SU-DHL-6 (cell line): ENCODE data around the gene GCNA.

Experiments used
- EZH2phosphoT487 ChIP-seq: fragments of 200-600 bp; sonication (generic), shearing (Covaris generic); conservative IDR thresholded peaks from 2 replicates; pipeline ENCODE4 v1.6.1; 2018; ENCODE audit warnings: mild to moderate bottlenecking, antibody characterized with exemption, low read length, moderate library complexity, mixed read lengths
- TF ChIP-seq, protein P1 (sequence below): fragments of 200-600 bp; sonication (generic); IDR thresholded peaks from one replicate; pipeline ENCODE4 v1.5.1; 2017; ENCODE audit warnings: antibody characterized with exemption, mild to moderate bottlenecking, low read length, moderate library complexity; ENCODE audit not compliant: insufficient read depth, poor library complexity, severe bottlenecking

DNA sequence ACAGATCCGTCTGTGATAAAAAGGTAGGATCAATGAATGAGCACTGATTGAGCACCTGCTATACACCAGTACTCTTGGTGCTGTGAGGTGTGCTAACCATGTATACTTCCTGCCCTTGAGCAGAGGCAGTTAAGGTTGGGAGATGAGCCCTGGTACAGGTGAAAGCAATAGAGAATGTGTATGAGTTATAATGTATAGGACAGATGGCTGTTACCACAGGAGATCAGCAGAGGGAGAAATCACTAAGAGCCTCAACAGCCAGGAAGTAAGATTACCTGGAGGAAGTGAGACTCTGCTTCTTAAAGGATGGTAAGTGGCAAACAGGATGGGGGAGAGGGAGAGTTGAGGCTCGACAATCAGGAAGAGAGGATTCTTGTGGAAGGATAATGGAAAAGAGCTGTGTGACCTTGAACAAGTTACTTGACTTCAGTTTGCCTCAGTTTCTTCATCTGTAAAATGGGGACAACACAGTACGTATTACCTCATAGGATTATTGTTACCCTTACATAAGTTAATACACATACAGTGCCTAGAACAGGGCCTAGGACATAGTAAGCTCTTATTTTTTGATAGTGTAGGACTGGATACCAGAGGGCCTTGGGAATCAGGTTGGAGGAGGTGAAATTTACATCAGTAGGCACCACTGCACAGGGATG, 31.0 kb downstream of the GCNA start:
- TF ChIP-seq, protein P1, sequence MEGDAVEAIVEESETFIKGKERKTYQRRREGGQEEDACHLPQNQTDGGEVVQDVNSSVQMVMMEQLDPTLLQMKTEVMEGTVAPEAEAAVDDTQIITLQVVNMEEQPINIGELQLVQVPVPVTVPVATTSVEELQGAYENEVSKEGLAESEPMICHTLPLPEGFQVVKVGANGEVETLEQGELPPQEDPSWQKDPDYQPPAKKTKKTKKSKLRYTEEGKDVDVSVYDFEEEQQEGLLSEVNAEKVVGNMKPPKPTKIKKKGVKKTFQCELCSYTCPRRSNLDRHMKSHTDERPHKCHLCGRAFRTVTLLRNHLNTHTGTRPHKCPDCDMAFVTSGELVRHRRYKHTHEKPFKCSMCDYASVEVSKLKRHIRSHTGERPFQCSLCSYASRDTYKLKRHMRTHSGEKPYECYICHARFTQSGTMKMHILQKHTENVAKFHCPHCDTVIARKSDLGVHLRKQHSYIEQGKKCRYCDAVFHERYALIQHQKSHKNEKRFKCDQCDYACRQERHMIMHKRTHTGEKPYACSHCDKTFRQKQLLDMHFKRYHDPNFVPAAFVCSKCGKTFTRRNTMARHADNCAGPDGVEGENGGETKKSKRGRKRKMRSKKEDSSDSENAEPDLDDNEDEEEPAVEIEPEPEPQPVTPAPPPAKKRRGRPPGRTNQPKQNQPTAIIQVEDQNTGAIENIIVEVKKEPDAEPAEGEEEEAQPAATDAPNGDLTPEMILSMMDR: no peak
- TF ChIP-seq EZH2phosphoT487: no peak
